PC-9 (cell line): ENCODE results near the gene RNASE7.

Experiments used
- EZH2 ChIP-seq: fragments of 200-600 bp; sonication (generic); IDR thresholded peaks from 2 replicates; pipeline ENCODE4 v1.8.0; 2017; ENCODE audit warnings: antibody characterized with exemption, low read depth
- TF ChIP-seq, protein P1 (sequence below): fragments of 200-600 bp; sonication (generic); conservative IDR thresholded peaks from 2 replicates; pipeline ENCODE4 v1.6.1; 2017; ENCODE audit warnings: mixed run types, antibody characterized with exemption, mild to moderate bottlenecking, moderate library complexity

DNA sequence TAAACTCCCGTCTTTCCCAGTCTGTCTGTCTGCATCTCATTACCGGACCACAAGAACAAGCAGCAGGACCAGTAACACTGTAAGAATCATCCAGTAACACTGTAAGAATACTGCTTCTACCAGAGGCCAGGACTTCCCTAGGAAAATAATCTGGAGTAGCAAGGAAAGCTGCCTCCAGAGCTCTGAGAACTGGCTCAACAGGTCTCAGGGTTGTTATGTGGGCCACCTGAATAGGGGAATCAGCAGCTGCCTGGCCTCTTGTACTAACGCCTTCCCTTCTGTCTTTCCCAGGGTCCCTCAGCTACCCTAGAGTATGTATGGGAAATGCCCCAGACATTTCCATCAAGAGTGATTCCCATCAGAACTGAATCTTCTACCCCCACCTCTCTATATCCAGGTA lies 44.0 kb upstream of the RNASE7 start:
- TF ChIP-seq, protein P1, sequence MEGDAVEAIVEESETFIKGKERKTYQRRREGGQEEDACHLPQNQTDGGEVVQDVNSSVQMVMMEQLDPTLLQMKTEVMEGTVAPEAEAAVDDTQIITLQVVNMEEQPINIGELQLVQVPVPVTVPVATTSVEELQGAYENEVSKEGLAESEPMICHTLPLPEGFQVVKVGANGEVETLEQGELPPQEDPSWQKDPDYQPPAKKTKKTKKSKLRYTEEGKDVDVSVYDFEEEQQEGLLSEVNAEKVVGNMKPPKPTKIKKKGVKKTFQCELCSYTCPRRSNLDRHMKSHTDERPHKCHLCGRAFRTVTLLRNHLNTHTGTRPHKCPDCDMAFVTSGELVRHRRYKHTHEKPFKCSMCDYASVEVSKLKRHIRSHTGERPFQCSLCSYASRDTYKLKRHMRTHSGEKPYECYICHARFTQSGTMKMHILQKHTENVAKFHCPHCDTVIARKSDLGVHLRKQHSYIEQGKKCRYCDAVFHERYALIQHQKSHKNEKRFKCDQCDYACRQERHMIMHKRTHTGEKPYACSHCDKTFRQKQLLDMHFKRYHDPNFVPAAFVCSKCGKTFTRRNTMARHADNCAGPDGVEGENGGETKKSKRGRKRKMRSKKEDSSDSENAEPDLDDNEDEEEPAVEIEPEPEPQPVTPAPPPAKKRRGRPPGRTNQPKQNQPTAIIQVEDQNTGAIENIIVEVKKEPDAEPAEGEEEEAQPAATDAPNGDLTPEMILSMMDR = no peak
- no peak for TF ChIP-seq EZH2
